Stimulated activated effector memory CD8-positive, alpha-beta T cell treated with anti-CD3 and anti-CD28 coated beads, Interleukin-12 subunit alpha, Interleukin-12 subunit beta, amount 100 ng/mL, for 72 hours (primary cell): Measurements from ENCODE around the gene DIS3L2.

Source experiments
- ATAC-seq: fragments of 150-1000 bp; cut with Tn5 transposase; 2 replicates; pipeline ENCODE4 v1.10.0; 2021
- DNase-seq, 2 donors: peaks; one replicate each; pipeline ENCODE4 v3.0.0; 2021 to 2022; ENCODE audit warnings: low spot score in 2 of 2
- H3K27ac Mint-ChIP-seq: one replicate; pipeline ENCODE4 v1.8.0; 2022; ENCODE audit warnings: mild to moderate bottlenecking, mixed read lengths
- H3K36me3 Mint-ChIP-seq: one replicate; pipeline ENCODE4 v1.8.0; 2022; ENCODE audit warnings: mild to moderate bottlenecking, mixed read lengths
- H3K4me1 Mint-ChIP-seq: one replicate; pipeline ENCODE4 v1.8.0; 2022; ENCODE audit warnings: mixed read lengths
- H3K4me3 Mint-ChIP-seq: one replicate; pipeline ENCODE4 v1.8.0; 2022; ENCODE audit warnings: mild to moderate bottlenecking, mixed read lengths
- H3K9me3 Mint-ChIP-seq: one replicate; pipeline ENCODE4 v1.8.0; 2022; ENCODE audit warnings: mixed read lengths

The DIS3L2 gene

DNA sequence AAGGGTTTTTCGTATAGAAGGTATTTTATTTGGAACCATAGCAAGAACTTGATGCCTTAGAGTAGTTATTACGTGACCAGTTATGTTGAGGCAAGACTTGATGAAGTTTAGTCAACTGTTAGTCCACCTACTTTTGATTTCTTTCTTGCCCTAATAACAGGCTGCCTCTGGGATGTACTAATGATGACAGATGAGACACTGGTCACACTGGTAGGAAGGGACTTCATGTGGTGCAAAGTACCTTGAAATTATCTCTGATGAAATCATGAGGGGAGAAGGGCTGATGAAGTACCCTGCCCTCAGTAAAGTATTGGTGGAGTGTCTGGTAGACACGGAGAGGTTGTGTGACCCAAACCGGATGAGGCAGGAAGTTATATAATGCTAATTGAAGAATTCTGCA, 5.4 kb downstream of the DIS3L2 start:
- Mint-ChIP-seq H3K27ac (no peak overlapping the region), H3K4me3 (no peak overlapping the region), H3K4me1 (peaks cover 33% of the 10 kb centered on the region)

GRCh38 chr2:231968820-231969219, 7.3 kb downstream of the DIS3L2 start:
- DNase-seq (no peak), ATAC-seq (no peak)
- Mint-ChIP-seq H3K4me1 (peaks cover 20% of the 10 kb centered on the region), H3K4me3 (no peak overlapping the region), H3K9me3 (no peaks in the 10 kb centered on the region), H3K36me3 (no peaks in the 10 kb centered on the region), H3K27ac (no peak overlapping the region)

More for the DNA sequence above, 5.4 kb downstream of the DIS3L2 start:
- DNase-seq (no peak), ATAC-seq (no peak)
- Mint-ChIP-seq H3K36me3 (no peaks in the 10 kb centered on the region), H3K9me3 (no peaks in the 10 kb centered on the region)

- Mint-ChIP-seq H3K4me3 (no peak overlapping the region), H3K27ac (no peak overlapping the region), H3K9me3 (no peaks in the 10 kb centered on the region), H3K36me3 (no peaks in the 10 kb centered on the region), H3K4me1 (peaks cover 9% of the 10 kb centered on the region)
- ATAC-seq, result no peak
- DNase-seq, result no peak
Observed at GRCh38 chr2:231970461-231970860, 8.9 kb downstream of the DIS3L2 start.

DNA sequence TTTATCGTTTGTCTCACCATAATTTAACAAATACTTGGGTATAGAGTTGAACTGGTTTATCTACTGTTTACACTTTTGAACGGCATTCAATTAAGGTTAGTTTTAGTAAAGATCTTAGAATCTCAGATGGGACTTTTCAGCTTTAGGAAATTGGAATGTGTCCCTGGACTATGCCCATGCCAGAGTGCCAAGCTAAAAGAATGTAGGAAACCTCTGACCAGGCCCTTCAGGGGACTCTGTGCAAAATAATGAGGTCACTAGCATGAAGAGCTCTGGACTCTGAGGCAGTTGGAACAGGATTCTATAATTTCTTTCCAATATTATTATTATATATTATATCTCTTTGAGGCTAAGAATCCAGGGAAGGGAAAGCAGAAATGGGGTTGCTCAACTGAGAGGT, 13.5 kb downstream of the DIS3L2 start:
- DNase-seq (no peak), ATAC-seq (no peak)
- Mint-ChIP-seq H3K36me3 (no peaks in the 10 kb centered on the region), H3K4me1 (peaks cover 6% of the 10 kb centered on the region), H3K27ac (no peak overlapping the region), H3K9me3 (no peaks in the 10 kb centered on the region), H3K4me3 (no peak overlapping the region)

GRCh38 chr2:231977430-231977829, 15.9 kb downstream of the DIS3L2 start:
- Mint-ChIP-seq H3K36me3 (no peaks in the 10 kb centered on the region), H3K4me3 (no peak overlapping the region), H3K4me1 (peaks cover 6% of the 10 kb centered on the region), H3K9me3 (no peaks in the 10 kb centered on the region), H3K27ac (peak overlapping the region; percentile 47)
- DNase-seq (no peak), ATAC-seq (no peak)

DNA sequence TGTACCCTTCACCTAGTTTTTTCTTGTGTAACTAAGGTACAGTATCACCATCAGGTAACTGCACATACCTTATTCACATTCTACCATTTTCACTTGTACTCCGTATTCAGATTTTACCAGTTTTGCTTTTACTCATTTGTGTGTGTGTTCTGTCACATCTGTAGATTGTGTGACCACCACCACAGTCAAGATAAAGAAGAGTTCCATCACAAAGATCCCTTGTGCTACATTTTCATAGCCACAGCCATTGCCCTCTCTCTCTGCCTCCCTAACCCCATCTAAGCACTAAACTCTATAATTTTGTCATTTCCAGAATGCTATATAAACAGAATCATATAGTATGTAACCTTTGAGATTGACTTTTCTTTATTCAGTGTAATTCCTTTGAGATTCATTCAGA, 23.5 kb downstream of the DIS3L2 start:
- peaks cover 19% of the 10 kb centered on the region for H3K4me1 Mint-ChIP-seq
- no peak overlapping the region for H3K4me3 Mint-ChIP-seq
- ATAC-seq (peak; percentile 43), DNase-seq (no peak)
- no peaks in the 10 kb centered on the region for H3K9me3 Mint-ChIP-seq
- no peaks in the 10 kb centered on the region for H3K36me3 Mint-ChIP-seq
- no peak overlapping the region for H3K27ac Mint-ChIP-seq

DNA sequence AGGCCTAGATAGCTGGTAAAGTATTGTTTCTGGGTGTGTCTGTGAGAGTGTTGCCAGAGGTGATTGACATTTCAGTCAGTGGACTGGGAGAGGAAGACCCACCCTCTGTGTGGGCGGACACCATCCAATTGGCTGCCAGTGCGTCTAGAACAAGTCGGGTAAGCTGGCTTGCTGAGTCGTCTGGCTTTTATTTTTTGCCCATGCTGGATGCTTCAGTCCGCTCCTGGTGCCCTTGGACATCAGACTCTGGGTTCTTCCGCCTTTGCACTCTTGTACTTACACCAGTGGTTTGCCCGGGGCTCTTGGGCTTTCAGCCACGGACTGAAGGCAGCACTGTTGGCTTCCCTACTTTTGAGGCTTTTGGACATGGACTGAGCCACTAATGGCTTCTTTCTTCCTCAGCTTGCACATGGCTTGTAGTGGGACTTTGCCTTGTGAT, 24.3 kb downstream of the DIS3L2 start:
- Mint-ChIP-seq H3K27ac (no peak overlapping the region), H3K36me3 (no peaks in the 10 kb centered on the region), H3K4me1 (peaks cover 19% of the 10 kb centered on the region), H3K4me3 (no peak overlapping the region), H3K9me3 (no peaks in the 10 kb centered on the region)
- no peak for ATAC-seq
- DNase-seq, result no peak

- Mint-ChIP-seq H3K4me3 (no peak overlapping the region), H3K4me1 (peaks cover 25% of the 10 kb centered on the region), H3K27ac (no peak overlapping the region), H3K36me3 (no peaks in the 10 kb centered on the region), H3K9me3 (no peaks in the 10 kb centered on the region)
- DNase-seq (no peak), ATAC-seq (no peak)
Observed at GRCh38 chr2:231987124-231987727, 25.7 kb downstream of the DIS3L2 start.

GRCh38 chr2:231988179-231988866, 26.8 kb downstream of the DIS3L2 start:
- Mint-ChIP-seq H3K9me3 (no peaks in the 10 kb centered on the region), H3K36me3 (no peaks in the 10 kb centered on the region), H3K27ac (no peak overlapping the region), H3K4me1 (peaks cover 33% of the 10 kb centered on the region), H3K4me3 (no peak overlapping the region)
- ATAC-seq (no peak), DNase-seq (no peak)

GRCh38 chr2:231991664-231992063, 30.2 kb downstream of the DIS3L2 start:
- Mint-ChIP-seq H3K27ac (no peak overlapping the region), H3K4me1 (peaks cover 15% of the 10 kb centered on the region), H3K4me3 (no peak overlapping the region), H3K9me3 (no peaks in the 10 kb centered on the region), H3K36me3 (no peaks in the 10 kb centered on the region)
- ATAC-seq (no peak), DNase-seq (no peak)

- Mint-ChIP-seq H3K4me1 (peaks cover 15% of the 10 kb centered on the region), H3K9me3 (no peaks in the 10 kb centered on the region)
Observed at GRCh38 chr2:231992888-231993287, 31.4 kb downstream of the DIS3L2 start.

DNA sequence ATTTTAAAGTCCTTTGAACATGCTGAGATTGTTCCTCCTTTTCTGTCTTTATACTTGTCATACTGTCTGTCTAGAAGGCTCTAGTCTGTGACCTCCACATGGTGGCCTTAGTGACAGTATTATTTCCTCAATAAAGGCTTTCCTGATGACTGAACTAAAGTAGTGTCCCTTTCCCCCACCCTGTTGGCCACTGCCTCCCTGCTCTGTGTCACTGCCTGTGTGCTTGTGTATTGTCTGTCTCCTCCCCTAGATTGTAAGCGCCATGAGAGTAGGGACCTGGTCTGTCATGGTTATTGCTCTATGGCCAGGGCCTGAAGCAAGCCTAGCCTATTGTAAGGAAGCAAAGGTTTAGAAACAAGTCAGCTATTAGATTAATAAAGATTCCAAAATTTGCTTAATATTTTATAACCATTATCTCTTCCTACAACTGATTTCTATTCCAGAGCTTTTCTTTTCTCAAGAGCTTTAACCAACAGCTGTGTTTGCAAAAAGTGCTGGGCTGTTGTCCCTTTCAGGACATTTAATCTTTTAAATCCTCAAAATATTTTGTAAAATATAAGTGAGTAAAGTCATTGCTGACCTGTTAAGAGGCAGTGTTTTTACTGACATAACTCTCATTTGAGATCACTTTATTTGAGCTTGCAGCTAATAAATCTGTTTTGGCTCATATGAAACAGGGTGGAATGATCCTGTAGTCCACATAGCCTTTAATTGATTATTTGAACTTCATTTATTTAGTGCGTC, 35.5 kb downstream of the DIS3L2 start:
- Mint-ChIP-seq H3K27ac (no peak overlapping the region), H3K4me3 (no peak overlapping the region), H3K9me3 (no peaks in the 10 kb centered on the region), H3K36me3 (no peaks in the 10 kb centered on the region), H3K4me1 (peaks cover 24% of the 10 kb centered on the region)
- ATAC-seq (no peak), DNase-seq (no peak)

More at GRCh38 chr2:231992888-231993287, 31.4 kb downstream of the DIS3L2 start:
- no peaks in the 10 kb centered on the region for H3K36me3 Mint-ChIP-seq
- no peak for ATAC-seq
- DNase-seq, result no peak
- no peak overlapping the region for H3K27ac Mint-ChIP-seq
- no peak overlapping the region for H3K4me3 Mint-ChIP-seq

DNA sequence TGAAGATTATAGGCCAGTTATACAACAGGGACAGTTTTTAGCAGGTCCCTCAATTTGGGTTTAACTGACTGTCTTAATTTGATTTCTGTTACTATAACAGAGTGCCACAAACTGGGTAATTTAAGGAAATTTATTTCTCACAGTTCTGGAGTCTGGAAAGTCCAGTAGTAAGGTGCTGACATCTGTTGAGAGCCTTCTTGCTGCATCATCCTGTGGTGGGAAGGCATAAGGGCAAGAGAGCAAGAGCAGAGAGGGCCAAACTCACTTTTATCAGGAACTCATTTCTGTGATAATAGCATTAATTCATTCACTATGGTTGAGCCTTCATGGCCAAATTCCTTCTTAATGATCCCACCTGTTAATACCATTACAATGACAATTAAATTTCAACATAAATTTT, 36.5 kb downstream of the DIS3L2 start:
- Mint-ChIP-seq H3K27ac (no peak overlapping the region), H3K4me1 (peaks cover 25% of the 10 kb centered on the region), H3K36me3 (no peaks in the 10 kb centered on the region), H3K4me3 (no peak overlapping the region), H3K9me3 (no peaks in the 10 kb centered on the region)
- ATAC-seq, result no peak
- no peak for DNase-seq

- peaks cover 26% of the 10 kb centered on the region for H3K4me1 Mint-ChIP-seq
- no peak for ATAC-seq
- no peak overlapping the region for H3K27ac Mint-ChIP-seq
Observed at GRCh38 chr2:232000439-232000838, 38.9 kb downstream of the DIS3L2 start.

GRCh38 chr2:232001073-232001472, 39.6 kb downstream of the DIS3L2 start:
- Mint-ChIP-seq H3K4me3 (no peak overlapping the region), H3K36me3 (no peaks in the 10 kb centered on the region), H3K9me3 (no peaks in the 10 kb centered on the region), H3K4me1 (peaks cover 26% of the 10 kb centered on the region), H3K27ac (no peak overlapping the region)
- DNase-seq, result no peak
- ATAC-seq, result no peak

More at GRCh38 chr2:232000439-232000838, 38.9 kb downstream of the DIS3L2 start:
- H3K4me3 Mint-ChIP-seq, result no peak overlapping the region
- H3K36me3 Mint-ChIP-seq, result no peaks in the 10 kb centered on the region
- DNase-seq, result no peak
- H3K9me3 Mint-ChIP-seq, result no peaks in the 10 kb centered on the region

DNA sequence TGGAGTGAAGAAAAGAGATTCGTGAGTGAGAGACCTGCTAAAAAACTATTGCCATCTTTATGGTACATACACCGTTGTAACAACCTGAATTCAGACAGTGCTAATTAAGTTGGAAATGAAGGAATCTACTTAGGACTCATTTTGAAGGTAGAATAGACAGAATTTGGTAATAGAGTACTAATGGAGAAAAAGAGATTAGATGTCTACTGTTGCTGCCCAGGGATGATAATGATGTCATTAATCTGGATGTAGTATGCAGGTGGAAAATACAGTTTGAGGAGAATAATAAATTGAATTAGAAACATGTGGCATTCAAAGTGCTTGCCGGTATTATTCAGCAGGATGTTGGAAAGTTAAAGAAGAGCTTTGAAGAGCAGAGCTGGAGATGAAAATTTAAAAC, 44.7 kb downstream of the DIS3L2 start:
- DNase-seq (no peak), ATAC-seq (no peak)
- H3K27ac Mint-ChIP-seq, result no peak overlapping the region
- H3K9me3 Mint-ChIP-seq, result no peaks in the 10 kb centered on the region
- no peak overlapping the region for H3K4me3 Mint-ChIP-seq
- H3K4me1 Mint-ChIP-seq, result peaks cover 26% of the 10 kb centered on the region
- H3K36me3 Mint-ChIP-seq, result no peaks in the 10 kb centered on the region
